Measurements from ENCODE around the gene TANGO2.

- TF ChIP-seq CTCF (IDR thresholded peaks at IDR 0.05), result no peak
- TF ChIP-seq POLR2A (IDR thresholded peaks at IDR 0.05), result no peak
Observed at GRCh38 chr22:20015971-20016733, 4.8 kb upstream of the TANGO2 start.
